ENCODE results near the gene ABHD4. TPM values are rescaled to one million over a fixed set of nuclear protein-coding genes. Genes with fewer than 3 reads are reported as not detected.
"Not testable (repeated sequence)": the region's sequence is repeated elsewhere in the genome, so short reads cannot be mapped to it uniquely, and the experiment has no call there.

ABHD4 gene
- total RNA-seq, 2 donors from 2014 or later = 20.9 to 25.4 TPM

DNA sequence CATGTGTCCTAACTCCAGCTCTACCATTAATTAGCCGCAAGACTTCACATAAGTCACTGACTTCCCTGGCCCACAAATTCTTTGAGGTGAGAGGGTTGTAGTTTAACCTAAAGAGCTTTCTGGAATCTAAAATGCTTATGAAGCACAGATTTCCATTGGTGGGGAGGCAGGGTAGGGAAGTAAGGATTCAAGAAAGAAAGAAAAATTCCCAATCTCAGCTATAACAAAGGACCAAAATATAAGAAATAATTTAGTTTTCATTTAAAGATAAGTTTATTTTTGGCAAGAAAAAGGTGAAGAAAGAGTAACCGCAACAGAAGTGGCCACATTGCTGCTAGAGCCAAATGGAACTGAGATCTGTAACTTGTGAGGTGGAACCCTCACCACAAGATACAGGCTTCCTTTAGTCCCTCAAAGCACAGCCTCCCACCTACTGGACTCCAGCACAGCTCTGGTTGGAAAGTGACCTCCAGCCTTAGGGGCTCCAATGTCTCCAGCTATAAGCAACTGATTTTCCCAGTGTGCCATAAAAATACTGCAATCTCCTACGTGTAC lies 32.6 kb upstream of the ABHD4 start:
- TF ChIP-seq, protein P1, sequence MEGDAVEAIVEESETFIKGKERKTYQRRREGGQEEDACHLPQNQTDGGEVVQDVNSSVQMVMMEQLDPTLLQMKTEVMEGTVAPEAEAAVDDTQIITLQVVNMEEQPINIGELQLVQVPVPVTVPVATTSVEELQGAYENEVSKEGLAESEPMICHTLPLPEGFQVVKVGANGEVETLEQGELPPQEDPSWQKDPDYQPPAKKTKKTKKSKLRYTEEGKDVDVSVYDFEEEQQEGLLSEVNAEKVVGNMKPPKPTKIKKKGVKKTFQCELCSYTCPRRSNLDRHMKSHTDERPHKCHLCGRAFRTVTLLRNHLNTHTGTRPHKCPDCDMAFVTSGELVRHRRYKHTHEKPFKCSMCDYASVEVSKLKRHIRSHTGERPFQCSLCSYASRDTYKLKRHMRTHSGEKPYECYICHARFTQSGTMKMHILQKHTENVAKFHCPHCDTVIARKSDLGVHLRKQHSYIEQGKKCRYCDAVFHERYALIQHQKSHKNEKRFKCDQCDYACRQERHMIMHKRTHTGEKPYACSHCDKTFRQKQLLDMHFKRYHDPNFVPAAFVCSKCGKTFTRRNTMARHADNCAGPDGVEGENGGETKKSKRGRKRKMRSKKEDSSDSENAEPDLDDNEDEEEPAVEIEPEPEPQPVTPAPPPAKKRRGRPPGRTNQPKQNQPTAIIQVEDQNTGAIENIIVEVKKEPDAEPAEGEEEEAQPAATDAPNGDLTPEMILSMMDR (IDR thresholded peaks at IDR 0.05) = no peak
- Histone ChIP-seq H3K4me3 (no peak overlapping the region), H3K36me3 (peaks cover 16% of the 10 kb centered on the region), H3K9me3 (no peaks in the 10 kb centered on the region), H3K27me3 (no peaks in the 10 kb centered on the region), H3K4me1 (peaks cover 0 to 11% of the 10 kb centered on the region in 2 donors), H3K27ac (no peak overlapping the region)
- no peak for DNase-seq (ENCODE audit: low spot score)

DNA sequence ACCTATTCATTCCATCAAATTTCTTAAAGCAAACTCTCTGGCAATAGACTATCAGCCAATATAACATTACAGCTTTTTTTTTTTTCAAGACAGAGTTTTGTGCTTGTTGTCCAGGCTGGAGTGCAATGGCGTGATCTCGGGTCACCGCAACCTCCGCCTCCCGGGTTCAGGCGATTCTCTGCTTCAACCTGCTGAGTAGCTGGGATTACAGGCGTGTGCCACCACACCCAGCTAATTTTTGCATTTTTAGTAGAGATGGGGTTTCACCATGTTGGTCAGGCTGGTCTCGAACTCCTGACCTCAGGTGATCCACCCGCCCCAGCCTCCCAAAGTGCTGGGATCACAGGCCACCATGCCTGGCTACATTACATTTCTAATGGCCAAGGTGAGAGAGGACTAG lies 31.8 kb upstream of the ABHD4 start:
- not testable (repeated sequence) for H3K27me3 ChIP-seq; DNase-seq (ENCODE audit: low spot score); H3K4me3 ChIP-seq; H3K9me3 ChIP-seq; H3K27ac ChIP-seq
- peaks cover 16% of the 10 kb centered on the region for H3K36me3 ChIP-seq
- peaks cover 0 to 13% of the 10 kb centered on the region in 2 donors for H3K4me1 ChIP-seq

DNA sequence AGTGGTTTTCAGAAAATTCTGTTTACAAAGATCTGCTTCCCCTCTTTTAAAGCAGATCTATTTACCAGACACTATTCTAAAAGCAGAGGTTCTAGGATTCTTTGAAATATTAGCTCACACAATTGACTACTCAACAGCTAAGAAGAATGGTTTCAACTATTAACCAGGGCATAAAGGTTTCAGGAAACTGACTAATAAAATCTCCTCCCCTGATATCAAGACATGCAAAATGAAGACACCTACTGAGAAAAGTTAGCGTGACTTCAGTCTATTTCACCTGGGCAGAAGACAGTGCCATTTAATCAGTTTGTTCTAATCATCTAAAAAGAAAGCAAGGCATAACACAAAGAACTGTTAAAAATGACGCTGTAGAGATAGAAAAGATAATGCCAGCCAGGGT lies 31.3 kb upstream of the ABHD4 start:
- no peak overlapping the region for H3K27ac ChIP-seq
- H3K4me1 ChIP-seq = peaks cover 0 to 13% of the 10 kb centered on the region in 2 donors
- TF ChIP-seq, protein P1 (IDR thresholded peaks at IDR 0.05) = no peak
- no peak for DNase-seq (ENCODE audit: low spot score)
- no peaks in the 10 kb centered on the region for H3K9me3 ChIP-seq
- peaks cover 20% of the 10 kb centered on the region for H3K36me3 ChIP-seq
- no peaks in the 10 kb centered on the region for H3K27me3 ChIP-seq
- no peak overlapping the region for H3K4me3 ChIP-seq

DNA sequence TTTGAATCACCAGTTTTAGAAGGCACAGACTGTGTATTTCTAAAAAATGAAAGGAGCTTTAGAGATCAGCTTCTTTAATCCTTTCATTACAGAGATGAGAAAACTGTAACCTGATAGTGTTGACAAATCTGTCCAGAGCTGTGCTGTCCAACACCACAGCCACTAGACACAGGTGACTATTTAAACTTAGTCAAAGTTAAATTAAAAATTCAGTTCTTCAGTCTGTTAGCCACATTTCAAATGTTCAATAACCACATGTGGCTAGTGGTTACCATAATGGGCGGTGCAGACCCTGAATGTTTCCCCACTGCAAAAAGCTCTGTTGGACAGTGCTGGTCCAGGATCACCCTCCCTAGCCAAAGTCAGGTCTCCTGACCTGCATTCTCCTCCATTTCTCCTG lies 30.7 kb upstream of the ABHD4 start:
- no peak overlapping the region for H3K27ac ChIP-seq
- DNase-seq (ENCODE audit: low spot score) = no peak
- no peaks in the 10 kb centered on the region for H3K9me3 ChIP-seq
- H3K4me3 ChIP-seq = no peak overlapping the region
- TF ChIP-seq, protein P1 (IDR thresholded peaks at IDR 0.05) = no peak
- peaks cover 25% of the 10 kb centered on the region for H3K36me3 ChIP-seq
- peaks cover 0 to 13% of the 10 kb centered on the region in 2 donors for H3K4me1 ChIP-seq
- no peaks in the 10 kb centered on the region for H3K27me3 ChIP-seq

DNA sequence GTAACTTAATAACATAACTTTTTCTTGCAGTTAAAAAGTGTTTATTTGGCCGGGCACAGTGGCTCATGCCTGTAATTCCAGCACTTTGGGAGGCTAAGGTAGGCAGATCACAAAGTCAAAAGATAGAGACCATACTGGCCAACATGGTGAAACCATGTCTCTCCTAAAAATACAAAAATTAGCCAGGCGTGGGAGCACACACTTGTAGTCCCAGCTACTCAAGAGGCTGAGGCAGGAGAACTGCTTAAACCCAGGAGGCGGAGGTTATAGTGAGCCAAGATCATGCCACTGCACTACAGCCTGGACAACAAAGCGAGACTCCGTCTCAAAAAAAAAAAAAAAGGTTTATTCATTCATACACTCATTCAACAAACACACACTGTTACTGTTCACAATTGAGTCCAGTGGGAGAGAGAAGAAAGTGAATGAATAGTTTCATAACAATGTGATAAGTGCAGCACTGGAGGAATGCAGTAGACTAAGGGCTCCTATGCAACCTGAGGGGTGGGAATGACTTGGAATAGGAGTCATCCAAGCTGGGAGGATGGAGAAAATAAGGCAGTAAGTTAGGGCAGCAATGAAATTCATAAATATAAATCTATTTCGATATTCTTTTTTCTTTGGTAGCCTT lies 28.9 kb upstream of the ABHD4 start:
- Histone ChIP-seq H3K27me3 (no peaks in the 10 kb centered on the region), H3K36me3 (peaks cover 34% of the 10 kb centered on the region), H3K4me1 (peaks cover 0 to 13% of the 10 kb centered on the region in 2 donors), H3K4me3 (no peak overlapping the region), H3K9me3 (no peaks in the 10 kb centered on the region), H3K27ac (no peak overlapping the region)
- TF ChIP-seq, protein P1 (IDR thresholded peaks at IDR 0.05) = no peak
- DNase-seq (ENCODE audit: low spot score) = no peak

DNA sequence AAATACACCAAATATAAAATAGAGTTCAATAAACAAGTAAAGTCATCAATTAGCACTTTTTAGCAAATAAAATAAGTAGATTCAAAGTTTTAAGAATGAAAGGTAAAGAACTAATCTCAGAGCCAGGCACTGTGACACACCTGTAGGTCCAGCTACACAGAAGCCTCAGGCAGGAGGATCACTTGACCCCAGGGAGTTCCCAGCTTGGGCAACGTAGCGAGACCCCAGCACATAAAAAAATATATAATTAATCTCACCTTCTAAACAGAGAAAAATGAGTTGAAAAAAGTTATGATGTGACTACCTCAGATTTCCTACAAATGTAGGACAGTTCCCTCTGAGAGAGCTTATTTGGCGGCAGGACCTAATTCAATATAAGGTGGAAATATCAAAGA lies 28.4 kb upstream of the ABHD4 start:
- no peaks in the 10 kb centered on the region for H3K9me3 ChIP-seq
- no peak overlapping the region for H3K27ac ChIP-seq
- H3K4me1 ChIP-seq = peaks cover 0 to 13% of the 10 kb centered on the region in 2 donors
- no peak overlapping the region for H3K4me3 ChIP-seq
- DNase-seq (ENCODE audit: low spot score) = no peak
- TF ChIP-seq, protein P1 (IDR thresholded peaks at IDR 0.05) = no peak
- no peaks in the 10 kb centered on the region for H3K27me3 ChIP-seq
- peaks cover 34% of the 10 kb centered on the region for H3K36me3 ChIP-seq
